Vagina (tissue), 2 donors: ENCODE results near the gene GPR142.

Source experiments
- CTCF ChIP-seq, 3 experiments: fragments of 450-650 bp in 2 of 3; fragments of 200-600 bp in 1 of 3; sonication (generic) in 1 of 3; IDR thresholded peaks; one replicate each; pipeline ENCODE4 v1.5.1; 2017 to 2019; ENCODE audit warnings: antibody characterized with exemption in 3 of 3, mild to moderate bottlenecking in 2 of 3, moderate library complexity in 2 of 3
- POLR2AphosphoS5 ChIP-seq, 2 donors: sonication (generic); formaldehyde crosslinking; IDR thresholded peaks; one replicate each; pipeline ENCODE4 v1.9.0; 2017; ENCODE audit warnings: antibody characterized with exemption in 2 of 2, mild to moderate bottlenecking in 2 of 2, low read depth in 1 of 2; ENCODE audit not compliant: insufficient read depth in 1 of 2

- TF ChIP-seq POLR2AphosphoS5 (IDR thresholded peaks at IDR 0.05; ENCODE audit: insufficient read depth in 1 of 2, low read depth in 1 of 2) (no peak), CTCF (IDR thresholded peaks at IDR 0.05) (peak; percentile 98 to 99 (median 98))
Measured at GRCh38 chr17:74379495-74380085, 12.3 kb downstream of the GPR142 start.
